PC-3 (cell line): ENCODE measurements around the gene CSNK1G2. TPM values are rescaled to one million over a fixed set of nuclear protein-coding genes. Genes with fewer than 3 reads are reported as not detected.
A peak's percentile ranks its signal among the peaks of the same experiment; 100 is the strongest.

Experiments
- ATAC-seq: fragments of 200-7000 bp; cut with Tn5 transposase; 2 replicates; pipeline ENCODE4 v1.9.1; 2020; ENCODE audit warnings: mild to moderate bottlenecking, moderate library complexity
- BruUV-seq: library from RNA; stranded (reverse); fragments of 400-500 nt; replicated peaks from 2 replicates; lab custom pipeline; 2021; lab: Mats Ljungman, UMichigan
- CTCF ChIA-PET: fragments of 300-600 bp; sonication (Branson Sonifier 250); formaldehyde crosslinking; loops from one replicate; lab custom pipeline; 2022; ENCODE audit warnings: antibody characterized with exemption; lab: Charles Lee
- POLR2A ChIA-PET: fragments of 300-600 bp; sonication (Branson Sonifier 250); formaldehyde crosslinking; loops from one replicate; lab custom pipeline; 2022; ENCODE audit warnings: antibody characterized with exemption; ENCODE audit not compliant: unreplicated experiment; lab: Charles Lee
- DNase-seq: peaks from one replicate; pipeline ENCODE4 v3.0.0-alpha.2; 2015
- H2AFZ ChIP-seq: fragments of 300-600 bp; sonication (generic); 2 replicates; pipeline ENCODE4 v1.6.0; 2016; ENCODE audit warnings: antibody characterized with exemption, low read length
- H3F3A ChIP-seq: fragments of 300-600 bp; sonication (generic); one replicate; pipeline ENCODE4 v1.6.0; 2017; ENCODE audit warnings: antibody characterized with exemption, low read length, control low read depth, mild to moderate bottlenecking; ENCODE audit not compliant: unreplicated experiment
- H3K27ac ChIP-seq: fragments of 300-600 bp; sonication (generic); 2 replicates; pipeline ENCODE4 v1.5.1; 2016; ENCODE audit warnings: mild to moderate bottlenecking, low read length
- H3K27me3 ChIP-seq: fragments of 300-600 bp; sonication (generic); 2 replicates; pipeline ENCODE4 v1.6.1; 2016; ENCODE audit warnings: low read length, mixed read lengths
- H3K36me3 ChIP-seq: fragments of 300-600 bp; sonication (generic); 2 replicates; pipeline ENCODE4 v1.6.1; 2016; ENCODE audit warnings: low read depth, mixed run types, low read length, mixed read lengths
- H3K4me1 ChIP-seq: fragments of 300-600 bp; sonication (generic); 2 replicates; pipeline ENCODE4 v1.5.1; 2016; ENCODE audit warnings: low read length; ENCODE audit not compliant: insufficient read depth
- H3K4me2 ChIP-seq: fragments of 300-600 bp; sonication (generic); 2 replicates; pipeline ENCODE4 v1.6.0; 2016; ENCODE audit warnings: low read length
- H3K4me3 ChIP-seq: fragments of 300-600 bp; sonication (generic); 2 replicates; pipeline ENCODE4 v1.5.1; 2016; ENCODE audit warnings: mild to moderate bottlenecking, low read length, mixed read lengths
- H3K79me2 ChIP-seq: fragments of 300-600 bp; sonication (generic); 2 replicates; pipeline ENCODE4 v1.6.1; 2017; ENCODE audit warnings: low read length, mixed read lengths
- H3K9ac ChIP-seq: fragments of 300-600 bp; sonication (generic); 2 replicates; pipeline ENCODE4 v1.6.0; 2016; ENCODE audit warnings: mild to moderate bottlenecking, low read length
- H3K9me2 ChIP-seq: fragments of 300-600 bp; sonication (generic); replicated peaks from 2 replicates; pipeline ENCODE4 v1.6.1; 2016; ENCODE audit warnings: mixed run types, low read length, mixed read lengths
- H3K9me3 ChIP-seq: fragments of 300-600 bp; sonication (generic); 2 replicates; pipeline ENCODE4 v1.6.1; 2016; ENCODE audit warnings: low read length, mixed read lengths
- H4K20me1 ChIP-seq: fragments of 300-600 bp; sonication (generic); 2 replicates; pipeline ENCODE4 v1.6.1; 2016; ENCODE audit warnings: low read length, mixed read lengths
- CTCF ChIP-seq: fragments of 300-600 bp; sonication (generic); conservative IDR thresholded peaks from 2 replicates; pipeline ENCODE4 v1.5.1; 2017; ENCODE audit warnings: antibody characterized with exemption, low read depth, mild to moderate bottlenecking, low read length
- EZH2 ChIP-seq: fragments of 300-600 bp; sonication (generic); IDR thresholded peaks from one replicate; pipeline ENCODE4 v1.6.1; 2017; ENCODE audit warnings: antibody characterized with exemption, mild to moderate bottlenecking, low read length; ENCODE audit not compliant: unreplicated experiment
- EZH2phosphoT487 ChIP-seq: fragments of 300-600 bp; sonication (generic); IDR thresholded peaks from 2 replicates; pipeline ENCODE4 v1.6.1; 2018; ENCODE audit warnings: mild to moderate bottlenecking, antibody characterized with exemption, low read length, borderline replicate concordance
- intact Hi-C: fragments of 100-400 bp; cut with micrococcal nuclease; formaldehyde crosslinking; loops from 2 replicates; pipeline ENCODE4 v1.9.0; 2023
- total RNA-seq: library from RNA; depleted of rRNA; stranded (reverse); fragments of >200 nt; gene quantifications from 2 replicates; pipeline ENCODE4 v1.2.3, GENCODE V29; 2014

Gene CSNK1G2
- total RNA-seq, 1 experiment from 2014 or later, result 83.6 TPM

- H3F3A ChIP-seq, result no peaks in the 10 kb centered on the region
- H3K4me1 ChIP-seq, result peaks cover 17% of the 10 kb centered on the region; the same call in 1 of the 2 replicates
- H3K9me2 ChIP-seq, result no peaks in the 10 kb centered on the region
- H3K27ac ChIP-seq, result peak overlapping the region; percentile 51
- peak overlapping the region; percentile 63 for H2AFZ ChIP-seq
- H3K9ac ChIP-seq, result peak overlapping the region; percentile 78
- DNase-seq, result peak; percentile 63
- H3K9me3 ChIP-seq, result no peaks in the 10 kb centered on the region
- ChIA-PET POLR2A (no interaction called here), CTCF (no interaction called here)
- BruUV-seq, result TSS peak; percentile 45
- peak overlapping the region; percentile 88 for H3K4me3 ChIP-seq
- peak; percentile 50 for ATAC-seq
- peak overlapping the region; percentile 98 for H3K4me2 ChIP-seq
- 0 out of 2 replicates have a peak, but pooled peaks cover 9% of the 10 kb centered on the region for H4K20me1 ChIP-seq
- peaks cover 55% of the 10 kb centered on the region for H3K79me2 ChIP-seq
- TF ChIP-seq CTCF (no peak), EZH2phosphoT487 (no peak), EZH2 (no peak)
- H3K36me3 ChIP-seq, result no peaks in the 10 kb centered on the region
- intact Hi-C loops, result no loop called here
- no peaks in the 10 kb centered on the region for H3K27me3 ChIP-seq
Measured at GRCh38 chr19:1942078-1942933, 1.3 kb downstream of the CSNK1G2 start.

GRCh38 chr19:1942934-1943555 lies 2.1 kb downstream of the CSNK1G2 start:
- intact Hi-C loops, result no loop called here
- Histone ChIP-seq H3K4me1 (peaks cover 17% of the 10 kb centered on the region; the same call in 1 of the 2 replicates), H3K9me3 (no peaks in the 10 kb centered on the region), H3K79me2 (peaks cover 62% of the 10 kb centered on the region), H3F3A (no peaks in the 10 kb centered on the region), H3K9me2 (no peaks in the 10 kb centered on the region), H3K27ac (peak overlapping the region; percentile 51), H2AFZ (no peak overlapping the region), H4K20me1 (0 out of 2 replicates have a peak, but pooled peaks cover 9% of the 10 kb centered on the region), H3K36me3 (no peaks in the 10 kb centered on the region), H3K9ac (peak overlapping the region; percentile 78), H3K27me3 (no peaks in the 10 kb centered on the region), H3K4me2 (peak overlapping the region; percentile 98), H3K4me3 (peak overlapping the region; percentile 88)
- CTCF ChIA-PET, result no interaction called here
- BruUV-seq, result no TSS peak
- ATAC-seq, result no peak
- no peak for DNase-seq
- TF ChIP-seq EZH2phosphoT487, result no peak
- no peak for TF ChIP-seq EZH2
- no peak for TF ChIP-seq CTCF
- POLR2A ChIA-PET, result no interaction called here
